NCI-H526 treated with DMSO at 0.1 percent for 48 hours (cell line): ENCODE results near the gene SNX9.

ENCODE experiments used
- DNase-seq: peaks from one replicate; lab custom pipeline; 2025; lab: John Stamatoyannopoulos, UW

The SNX9 gene

DNA sequence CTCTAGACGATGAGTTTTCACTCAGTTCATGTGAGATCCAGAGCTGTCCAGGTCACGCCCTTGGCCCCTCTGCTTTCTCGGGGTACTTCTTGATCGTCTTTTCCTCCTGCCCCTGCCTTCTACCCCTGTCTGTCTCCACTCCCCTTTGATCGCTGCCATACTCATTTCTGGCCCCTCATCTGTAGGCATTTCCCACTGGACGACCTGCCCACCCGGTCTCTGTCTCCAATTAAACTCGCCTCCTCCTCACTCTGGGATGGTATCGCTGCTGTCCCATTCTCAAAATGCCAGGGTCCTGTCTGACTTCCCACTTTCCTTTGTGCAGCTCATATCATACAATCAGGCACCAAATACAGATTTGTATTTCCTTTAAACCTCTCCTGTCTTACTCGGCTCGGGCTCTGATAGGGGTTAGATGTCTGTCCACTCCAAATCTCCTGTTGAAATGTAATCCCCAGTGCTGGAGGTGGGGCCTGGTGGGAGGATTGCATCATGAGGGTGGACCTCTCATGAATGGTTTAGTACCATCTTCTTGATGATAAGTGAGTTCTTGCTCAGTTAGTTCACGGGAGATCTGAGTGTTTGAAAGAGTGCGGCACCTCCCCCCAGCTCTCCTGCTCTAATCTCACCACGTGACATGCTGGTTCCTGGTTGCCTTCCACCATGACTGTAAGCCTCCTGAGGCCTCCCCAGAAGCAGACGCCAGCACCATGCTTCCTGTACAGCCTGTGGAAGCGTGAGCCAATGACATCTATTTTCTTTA is 155.2 kb downstream of the SNX9 start:
- DNase-seq, result no peak

DNA sequence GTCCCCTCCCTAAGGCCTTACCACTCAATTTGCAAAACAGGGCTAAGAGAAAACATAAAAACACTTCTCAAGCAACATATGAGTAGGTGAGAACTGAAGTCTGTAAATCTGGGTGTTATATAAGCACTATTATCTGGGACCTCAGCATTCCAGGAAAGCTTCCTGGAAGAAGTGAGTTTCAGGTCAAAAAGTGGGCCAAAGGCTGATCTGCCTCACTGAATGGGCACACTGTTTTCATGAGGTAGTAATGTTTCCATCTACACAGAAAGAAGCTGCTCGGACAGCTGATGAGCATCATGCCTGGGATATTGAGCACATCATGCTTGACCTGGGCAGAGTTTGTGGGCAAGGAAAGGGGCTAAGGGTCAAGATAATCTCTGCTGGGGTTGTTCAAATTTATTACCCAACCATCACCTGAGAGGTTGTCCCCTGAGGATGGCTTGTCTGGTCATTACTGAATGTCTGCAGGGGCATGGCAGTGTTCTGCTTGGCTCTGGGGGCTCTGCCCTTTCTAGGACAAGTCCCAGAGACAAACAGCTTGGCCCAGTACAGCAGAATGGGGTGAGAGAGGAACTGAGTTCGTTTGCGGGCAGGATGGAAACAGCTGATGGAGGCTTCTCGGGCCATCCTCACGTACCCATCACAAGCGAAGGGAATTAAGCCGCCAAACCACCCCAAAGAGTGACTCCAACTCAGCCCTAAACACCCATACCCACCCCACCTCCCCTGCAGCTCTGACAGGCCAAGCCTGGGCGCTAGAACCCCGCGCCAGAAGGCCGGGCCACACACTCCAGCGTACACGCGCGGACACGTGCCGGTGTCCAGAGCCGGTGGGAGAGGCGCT is 157.5 kb downstream of the SNX9 start:
- DNase-seq, result no peak

DNA sequence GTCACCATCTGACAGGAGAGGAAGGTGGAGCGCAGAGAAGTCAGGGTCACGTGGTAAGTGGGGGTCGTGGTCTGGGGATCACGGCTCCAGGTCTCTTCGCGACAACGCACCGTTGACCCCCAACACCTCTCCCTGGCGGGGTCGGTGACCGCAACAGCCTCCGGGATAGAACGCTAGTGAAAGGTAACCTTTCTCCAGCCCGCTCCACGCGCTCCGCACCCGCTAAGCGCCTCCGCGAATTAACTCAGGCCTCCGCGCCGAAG is 158.0 kb downstream of the SNX9 start:
- no peak for DNase-seq

DNA sequence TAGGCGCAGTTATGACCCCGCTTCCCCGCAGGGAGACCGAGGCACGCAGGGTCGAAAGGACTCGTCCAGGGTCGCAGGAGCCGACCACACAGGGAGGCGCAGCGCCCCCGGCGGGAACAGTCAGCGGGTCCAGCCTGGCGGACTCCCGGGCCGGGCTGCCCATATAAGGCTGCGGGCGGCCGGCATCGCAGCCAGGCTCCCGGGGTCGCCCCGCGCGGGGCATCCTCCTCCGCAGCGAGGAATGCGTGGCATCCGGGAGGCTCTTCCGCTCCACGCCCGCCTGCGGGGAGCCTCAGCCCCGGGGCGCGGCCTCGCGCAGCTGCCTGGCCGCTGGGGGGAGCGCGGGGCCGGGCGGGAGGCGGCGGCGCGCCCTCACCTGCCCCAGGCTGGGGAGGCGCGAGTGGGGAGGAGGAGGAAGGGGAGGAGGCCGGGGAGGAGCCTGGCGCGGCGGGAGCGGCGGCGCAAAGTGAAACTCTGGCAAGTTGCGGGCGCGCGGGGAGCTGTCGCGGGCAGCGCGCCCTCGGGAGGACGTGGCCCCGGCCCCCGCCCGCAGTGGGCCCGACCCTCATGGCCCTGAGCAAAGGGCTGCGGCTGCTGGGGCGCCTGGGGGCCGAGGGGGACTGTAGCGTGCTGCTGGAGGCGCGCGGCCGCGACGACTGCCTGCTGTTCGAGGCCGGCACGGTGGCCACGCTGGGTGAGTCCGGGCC is 158.5 kb downstream of the SNX9 start, which contains the start of gene SYNJ2:
SYNJ2 (plus strand) TSS at position 469 of the 707 bp plus-strand sequence; CDS start at position 568, 99 bp downstream.
- DNase-seq, result peak; percentile 57

DNA sequence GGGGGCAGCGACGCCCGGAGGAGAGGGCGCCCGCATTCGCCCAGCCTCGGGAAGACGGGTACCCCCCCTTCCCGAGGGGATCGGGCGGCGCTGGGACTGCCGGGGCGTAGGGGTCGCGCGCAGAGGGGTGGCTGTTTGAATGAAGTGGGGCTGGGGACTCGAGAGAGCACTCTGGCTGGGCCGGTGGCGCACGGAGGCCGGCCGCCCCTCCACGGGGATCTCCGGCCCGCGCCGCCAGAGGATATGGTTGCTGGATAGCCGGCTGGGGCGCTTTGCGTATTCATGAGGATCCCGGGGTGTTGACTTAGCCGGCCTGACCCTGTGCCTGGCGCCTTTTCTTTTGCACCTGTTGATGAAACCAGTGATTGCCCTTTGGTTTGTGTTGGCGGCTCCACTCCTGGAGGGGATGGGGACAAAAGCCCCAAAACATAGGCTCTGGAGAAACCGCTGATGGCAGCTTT is 159.1 kb downstream of the SNX9 start:
- peak; percentile 82 for DNase-seq

DNA sequence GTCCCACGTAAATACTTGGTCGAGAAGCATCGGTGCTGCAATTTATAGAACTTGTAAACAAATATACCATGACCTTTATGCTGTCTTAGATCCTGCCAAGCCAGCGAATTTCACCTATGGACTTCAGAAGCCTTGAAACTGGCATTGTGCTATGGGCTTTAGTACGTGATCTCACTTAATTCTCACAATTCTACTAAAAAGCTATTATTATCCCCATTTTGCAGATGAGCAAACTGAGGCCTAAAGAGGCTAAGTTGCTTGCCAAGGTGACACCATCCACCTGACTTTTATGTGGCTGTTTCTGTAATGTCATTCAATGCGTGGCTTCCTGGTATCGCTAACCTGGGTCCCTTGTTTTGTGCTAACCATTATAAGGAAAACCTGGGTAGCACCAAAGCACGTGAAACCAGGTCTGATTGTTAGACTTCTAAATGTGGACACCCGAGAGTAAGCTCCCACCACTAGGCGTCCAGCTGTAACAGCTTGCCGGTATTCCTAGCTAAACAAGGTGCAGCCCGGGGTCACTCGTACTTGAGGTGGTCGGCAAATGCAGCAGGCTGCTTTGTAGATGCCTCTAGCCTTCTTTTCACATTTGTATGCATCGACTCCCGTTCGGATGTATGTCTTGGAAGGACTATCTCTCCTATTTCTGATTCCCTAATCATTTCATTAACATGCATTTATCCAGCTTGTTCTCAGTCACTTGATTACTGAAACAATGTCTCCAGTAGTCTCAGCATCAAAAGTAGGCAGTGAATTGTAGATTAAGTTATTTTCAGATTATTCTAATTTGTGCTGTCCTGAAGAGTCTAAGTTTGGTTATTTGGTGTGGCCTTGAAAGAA is 159.7 kb downstream of the SNX9 start:
- DNase-seq, result no peak

DNA sequence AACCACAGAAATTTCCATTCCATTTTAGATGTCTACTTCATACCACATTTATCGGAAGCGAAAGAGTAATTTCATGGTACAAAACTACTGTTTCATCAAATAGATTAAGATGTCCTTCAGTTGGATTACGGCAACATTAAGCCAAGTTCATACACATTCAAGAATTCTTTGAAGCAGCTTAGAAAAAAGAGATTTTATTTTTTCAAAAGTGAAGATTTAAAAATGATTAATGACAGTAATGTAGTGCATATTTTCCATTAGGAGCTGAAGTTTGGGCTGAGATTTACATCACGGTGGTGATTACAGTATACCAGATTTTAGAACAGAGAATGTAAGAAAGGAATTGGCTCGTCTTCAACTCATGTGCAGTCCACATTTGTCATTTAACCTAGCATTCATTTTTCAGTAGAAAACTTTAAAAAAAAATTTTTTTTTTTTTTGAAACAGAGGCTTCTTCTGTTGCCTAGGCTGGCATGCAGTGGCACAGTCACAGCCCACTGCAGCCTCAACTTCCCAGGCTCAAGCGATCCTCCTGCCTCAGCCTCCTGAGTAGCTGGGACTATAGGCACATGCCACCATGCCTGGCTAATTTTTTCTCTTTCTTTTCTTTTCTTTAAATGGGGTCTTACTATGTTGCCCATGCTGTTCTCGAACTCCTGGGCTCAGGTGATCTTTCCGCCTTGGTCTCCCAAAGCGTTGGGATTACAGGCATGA is 160.5 kb downstream of the SNX9 start:
- DNase-seq, result no peak

DNA sequence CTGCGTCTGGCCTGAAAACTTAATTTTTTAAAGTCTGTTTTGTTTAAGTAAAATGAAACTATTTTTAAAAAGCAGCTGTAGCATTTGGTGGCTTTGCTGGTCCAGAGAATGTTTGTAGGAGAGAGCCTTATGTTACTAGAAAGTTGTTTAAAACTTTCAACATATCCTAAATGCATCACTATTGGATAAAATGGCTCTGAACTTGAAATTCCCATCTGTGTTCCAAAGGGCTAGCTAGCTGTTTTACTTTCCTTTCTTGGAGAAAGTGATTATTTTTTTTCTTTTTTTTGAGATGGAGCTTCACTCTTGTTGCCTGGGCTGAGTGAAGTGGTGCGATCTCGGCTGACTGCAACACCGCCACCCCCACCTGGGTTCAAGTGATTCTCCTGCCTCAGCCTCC is 161.1 kb downstream of the SNX9 start:
- DNase-seq, result no peak

DNA sequence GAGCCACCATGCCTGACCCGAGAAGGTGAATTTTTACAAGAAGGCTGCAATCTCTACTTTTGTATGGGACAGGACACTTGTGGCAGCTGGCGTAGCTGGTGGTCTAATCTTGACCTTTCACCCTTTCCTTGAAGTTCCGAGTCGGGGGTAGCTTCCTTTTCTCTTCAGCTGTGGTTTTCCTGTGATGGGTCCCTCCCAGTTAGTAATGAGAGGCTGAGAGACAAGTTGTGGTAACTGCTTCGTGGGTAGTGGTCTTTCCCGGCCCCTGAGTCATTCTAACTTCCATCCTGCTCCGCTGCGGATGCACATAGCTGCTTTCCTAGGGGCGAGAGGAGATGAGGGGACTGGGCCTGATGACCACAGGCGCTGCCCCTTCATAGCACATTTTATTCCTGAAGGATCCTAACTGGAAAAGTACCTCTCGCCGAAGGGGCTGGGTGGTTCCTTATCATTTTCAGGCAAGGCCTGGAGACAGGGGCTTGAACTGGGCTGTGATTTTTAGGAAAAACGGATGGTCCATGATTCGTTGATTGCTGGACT is 161.7 kb downstream of the SNX9 start:
- DNase-seq, result no peak

DNA sequence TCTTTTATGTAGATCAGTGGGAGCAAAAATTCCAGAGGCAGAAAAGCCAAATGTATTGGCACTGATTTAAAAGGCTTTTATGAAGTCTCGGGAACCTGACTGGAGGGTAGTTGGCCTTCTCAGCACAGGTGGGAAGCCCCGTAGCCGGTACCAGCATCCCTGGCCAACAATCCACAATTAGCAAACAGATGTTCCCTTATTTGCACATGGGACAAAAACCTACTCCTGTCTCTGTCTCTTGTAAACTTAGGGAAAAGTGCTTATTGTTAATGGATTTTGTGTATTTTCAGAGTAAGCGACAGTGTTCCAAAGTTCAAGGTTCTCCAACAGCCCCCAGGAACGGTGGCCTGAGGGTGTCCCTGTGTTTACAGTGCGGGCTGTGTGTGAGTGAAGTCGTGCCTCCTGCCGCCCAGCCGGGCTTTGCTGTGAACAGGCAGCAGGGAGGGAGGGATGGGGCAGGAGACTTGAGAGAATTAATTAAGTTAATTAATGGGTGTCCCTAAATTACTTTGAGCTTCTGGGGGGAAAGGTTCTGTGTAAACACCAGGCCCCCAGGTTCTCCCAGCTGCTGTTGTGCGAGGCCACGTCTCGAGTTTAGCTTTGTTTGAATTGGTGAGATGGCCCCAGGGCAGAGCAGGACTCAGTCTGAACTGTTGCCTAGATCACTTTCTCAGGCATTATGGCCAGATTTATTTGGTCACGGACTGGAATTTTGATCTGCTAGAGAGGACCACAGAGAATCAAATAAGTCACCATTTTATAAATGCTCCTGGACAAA is 162.5 kb downstream of the SNX9 start:
- peak; percentile 55 for DNase-seq

DNA sequence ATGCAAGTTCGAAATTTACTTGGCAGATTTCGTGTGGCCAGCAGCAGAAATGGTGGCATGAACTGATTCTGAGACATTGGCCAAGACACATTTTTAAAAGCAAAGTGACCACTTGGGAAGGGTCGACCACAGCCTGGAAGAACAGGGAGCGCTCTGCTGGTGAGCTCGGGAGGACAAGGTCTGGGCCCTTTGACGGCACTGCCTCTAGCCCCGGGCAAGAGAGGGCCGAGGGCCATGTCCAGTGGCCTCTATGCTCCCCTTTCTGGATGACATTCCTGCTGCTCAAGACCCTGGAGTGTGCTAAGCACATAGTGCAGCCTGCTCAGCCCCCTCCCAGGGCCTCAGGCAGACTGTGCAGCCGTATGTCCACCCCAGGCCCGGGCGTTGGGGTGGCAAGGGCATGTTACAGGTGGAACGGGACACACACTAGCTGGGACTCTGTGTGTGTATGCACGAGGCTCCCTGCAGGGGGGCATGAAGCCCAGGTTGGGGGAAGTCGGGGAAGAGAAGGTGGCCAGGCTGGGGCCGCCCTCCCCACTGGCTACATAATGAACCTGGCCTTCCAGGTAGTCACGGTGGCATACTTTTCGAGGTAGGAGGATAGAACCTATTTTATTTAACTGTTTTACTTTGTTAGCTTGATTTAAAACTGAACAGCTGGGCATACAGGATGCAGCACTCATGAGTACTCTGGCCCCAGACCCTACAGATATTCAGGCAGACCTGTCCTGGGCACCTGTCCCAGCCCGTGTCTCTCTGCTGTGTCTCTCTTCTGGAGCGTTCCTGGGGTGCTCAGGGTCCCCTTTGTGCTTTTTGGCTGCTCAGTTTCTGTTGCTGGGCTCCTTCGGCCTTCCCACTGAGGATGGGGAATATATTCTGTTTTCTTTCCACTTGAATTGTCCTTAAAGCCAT is 165.0 kb downstream of the SNX9 start:
- no peak for DNase-seq

DNA sequence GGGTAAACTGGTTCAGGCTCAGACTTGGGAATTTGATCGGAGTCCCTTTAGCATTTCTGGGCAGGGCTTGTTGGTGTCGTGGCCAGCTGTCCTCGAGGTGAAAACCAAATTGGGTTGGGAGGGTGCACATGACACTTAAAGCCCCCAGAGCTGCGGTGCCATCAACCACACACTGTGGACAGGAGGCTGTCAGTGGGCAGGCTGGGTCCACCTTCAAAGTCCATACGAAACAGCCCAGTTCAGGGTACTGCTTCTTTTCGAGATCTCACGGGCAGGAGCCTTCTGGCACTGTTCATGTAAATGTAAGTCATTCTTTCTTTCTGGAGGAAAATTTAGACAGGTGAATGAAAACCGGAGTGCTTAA is 165.6 kb downstream of the SNX9 start:
- DNase-seq, result no peak

DNA sequence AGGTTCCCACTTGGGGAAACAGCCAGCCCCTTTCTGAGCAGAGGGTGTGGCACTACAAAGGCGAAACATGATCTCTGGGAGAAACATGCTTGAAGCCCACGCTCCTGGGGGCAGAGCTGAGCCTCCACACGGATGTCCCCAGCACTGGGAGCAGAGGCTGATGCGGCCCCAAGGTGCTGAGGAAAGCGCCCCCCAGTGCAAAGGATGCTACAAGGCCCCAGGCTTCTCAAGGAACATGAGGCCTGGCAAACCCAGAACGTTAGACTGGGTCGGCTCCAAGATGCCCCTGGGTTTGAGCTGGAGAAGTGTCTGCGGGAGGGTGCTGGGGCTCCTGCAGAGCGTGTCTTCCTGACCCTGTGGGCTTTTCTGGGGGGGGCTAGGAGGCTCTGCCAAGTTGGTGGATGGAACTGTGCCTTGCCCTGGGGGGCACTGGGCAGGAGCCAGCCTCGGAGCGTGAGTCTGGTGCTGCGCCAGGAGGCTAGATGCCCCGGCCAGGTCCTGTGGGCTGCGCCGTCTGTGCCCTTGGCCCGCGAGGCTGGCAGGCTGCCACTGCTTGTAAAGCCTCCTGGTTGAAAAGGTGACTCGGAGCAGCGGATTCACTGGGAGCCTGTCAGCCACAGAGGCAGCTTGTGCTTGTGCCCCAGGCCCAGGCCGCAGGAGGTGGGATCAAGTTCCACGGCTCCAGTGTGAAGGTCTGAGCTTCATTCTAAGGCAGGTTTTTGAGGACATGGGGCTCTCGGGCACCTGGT is 166.7 kb downstream of the SNX9 start:
- DNase-seq, result peak; percentile 33

DNA sequence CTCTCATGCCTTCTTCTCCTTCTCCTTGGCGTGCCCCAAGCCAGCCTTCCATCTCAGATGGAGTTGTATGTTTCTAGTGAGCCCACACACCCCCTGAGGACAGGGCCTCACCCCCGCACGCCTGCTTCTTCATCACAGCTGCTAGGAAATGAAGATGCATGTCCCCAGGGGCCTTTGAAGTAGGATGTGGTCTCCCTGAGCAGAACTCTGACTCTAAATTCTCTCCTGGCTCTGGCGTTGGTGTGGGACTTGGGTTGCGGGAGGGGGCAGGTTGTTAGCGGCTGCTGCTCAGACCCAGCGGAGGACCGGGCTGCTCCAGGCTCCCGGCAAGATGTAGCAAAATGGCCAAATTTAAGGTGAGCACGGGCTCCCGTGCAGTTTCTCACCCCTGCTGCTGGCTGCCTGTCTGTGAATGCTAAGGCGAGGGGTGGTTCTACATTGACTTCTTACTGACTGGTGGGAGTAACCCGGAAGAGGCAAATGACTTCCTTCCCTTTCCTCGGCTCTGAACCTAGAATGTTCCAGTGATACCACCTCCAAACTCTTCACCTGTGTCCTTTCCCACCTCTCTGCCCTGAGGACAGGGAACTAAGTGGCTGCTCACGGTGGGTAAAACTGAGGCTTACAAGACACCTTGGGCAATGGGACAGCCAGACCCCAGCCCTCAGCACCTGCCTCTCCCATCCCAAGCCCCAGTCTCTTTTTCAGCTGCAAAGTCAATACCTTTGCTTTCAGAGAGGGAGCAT is 167.4 kb downstream of the SNX9 start:
- DNase-seq, result no peak

DNA sequence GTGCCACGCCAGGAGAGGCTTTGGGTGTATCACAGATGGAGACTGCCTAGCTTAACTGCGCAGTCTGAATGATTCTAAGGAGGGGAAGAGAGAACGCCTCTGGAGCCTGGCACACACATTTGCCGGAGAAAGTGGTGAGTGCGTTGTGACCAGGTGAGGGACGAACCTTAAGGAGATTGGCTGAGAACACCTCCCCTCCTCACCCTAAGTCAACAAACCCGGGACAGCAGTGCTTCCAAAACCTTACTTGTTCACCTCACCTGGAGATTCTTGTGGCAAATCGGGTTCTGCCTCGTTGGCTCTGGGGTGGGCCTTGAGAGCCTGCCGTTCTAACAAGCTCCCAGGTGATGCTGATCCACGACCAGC is 168.0 kb downstream of the SNX9 start:
- no peak for DNase-seq

DNA sequence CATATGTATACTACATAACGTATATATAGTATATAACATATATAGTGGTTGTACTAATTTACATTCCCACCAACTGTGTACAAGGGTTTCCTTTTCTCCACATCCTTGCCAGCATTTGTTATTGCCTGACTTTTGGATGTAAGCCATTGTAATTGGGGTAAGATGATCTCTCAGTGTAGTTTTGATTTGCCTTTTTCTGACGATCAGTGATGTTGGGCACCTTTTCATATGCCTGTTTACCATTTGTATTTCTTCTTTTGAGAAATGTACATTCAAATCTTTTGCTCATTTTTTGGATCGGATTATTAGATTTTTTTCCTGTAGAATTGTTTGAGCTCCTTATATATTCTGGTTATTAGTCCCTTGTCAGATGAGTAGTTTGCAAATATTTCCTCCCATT is 170.0 kb downstream of the SNX9 start:
- DNase-seq, result no peak

DNA sequence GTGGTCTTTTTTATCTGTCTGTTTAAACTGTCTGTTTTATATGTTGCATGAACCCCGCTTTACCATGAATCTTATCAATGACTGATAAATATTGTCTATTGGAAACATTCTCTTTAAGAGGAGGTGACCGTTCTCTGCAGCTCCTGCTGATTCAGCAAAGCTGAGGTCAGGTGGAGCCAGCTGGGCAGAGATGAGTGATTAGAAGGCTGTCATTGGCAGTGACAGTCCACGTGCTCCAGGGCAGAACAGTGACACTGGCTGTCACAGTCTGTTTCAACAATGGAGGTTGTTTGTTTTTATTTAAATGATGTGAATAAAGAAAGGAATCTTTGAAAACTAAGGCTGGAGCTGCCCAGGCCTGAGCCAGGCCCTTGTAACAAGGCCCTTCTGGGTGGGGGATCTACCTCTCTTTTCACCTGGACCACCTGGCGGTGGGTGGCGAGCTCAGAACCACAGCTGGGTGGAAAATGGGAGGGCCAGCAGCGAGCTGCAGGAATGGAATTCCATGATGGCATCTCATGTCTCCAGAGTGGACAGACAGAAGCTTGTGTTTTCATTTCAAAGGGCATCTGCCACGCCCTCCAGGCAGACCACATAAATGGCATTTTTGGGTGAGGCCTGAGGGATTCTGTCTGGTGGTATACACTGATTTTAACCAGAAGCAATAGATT is 171.2 kb downstream of the SNX9 start:
- DNase-seq, result no peak
